ENCODE measurements around the gene ZC3H13. TPM values are rescaled to one million over a fixed set of nuclear protein-coding genes. Genes with fewer than 3 reads are reported as not detected.

Gene ZC3H13
- total and polyA plus RNA-seq, 2 of the 8 experiments (the other 6 are each of a cell fraction or from before 2014, with no cell fraction given) = 5.1 to 57.8 TPM

DNA sequence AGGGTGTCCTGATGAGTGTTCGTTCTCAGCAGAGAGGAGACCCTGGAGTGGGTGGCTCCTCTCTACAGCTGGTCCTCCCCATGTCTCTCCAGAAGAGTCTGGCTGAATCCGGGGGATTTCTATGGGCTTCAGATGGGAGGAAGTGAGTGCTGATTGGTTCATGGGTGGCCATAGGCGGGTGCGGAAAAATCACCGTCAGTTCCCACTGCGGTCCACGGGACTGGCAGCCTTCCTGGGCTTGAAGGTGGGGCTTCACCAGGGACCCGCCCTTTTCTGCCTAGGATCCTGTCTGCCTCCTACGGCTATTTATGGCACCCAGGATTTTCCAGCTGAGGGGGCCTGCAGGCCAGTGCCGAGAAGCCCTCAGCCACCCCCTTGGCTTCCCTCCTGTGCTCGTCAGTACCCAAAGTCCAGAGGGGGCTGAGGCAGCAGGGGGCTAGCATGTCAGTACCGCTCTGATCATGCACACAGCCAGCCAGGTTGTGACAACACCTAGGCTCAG is 33.9 kb upstream of the ZC3H13 start:
- H3K4me2 ChIP-seq (ENCODE audit: insufficient read depth in 1 of 2, low read depth in 2 of 2, low read length in 2 of 2) = no peak overlapping the region
- no peak overlapping the region for H2BK20ac ChIP-seq (ENCODE audit: low read length)
- FAIRE-seq = no peak
- H3K14ac ChIP-seq (ENCODE audit: insufficient read length) = no peak overlapping the region
- no peaks in the 10 kb centered on the region for H4K20me1 ChIP-seq (replicated peaks in 1 of 2; ENCODE audit: control insufficient read depth in 1 of 2, insufficient read depth in 2 of 2, low read length in 2 of 2)
- no peaks in the 10 kb centered on the region for H3K79me1 ChIP-seq (ENCODE audit: low read depth, low read length)
- no peaks in the 10 kb centered on the region for H3K27me3 ChIP-seq (replicated peaks in 1 of 4; ENCODE audit: control insufficient read depth in 3 of 4, extremely low read depth in 1 of 4, insufficient read depth in 3 of 4, low read length in 3 of 4)
- H3K56ac ChIP-seq (replicated peaks; ENCODE audit: insufficient read length, low read depth, low read length) = no peak overlapping the region
- no peak overlapping the region for H3K4ac ChIP-seq (replicated peaks; ENCODE audit: insufficient read length, low read depth, low read length)
- 90% methylated on average over 10 of the region's 12 CpGs; no CpG with 5 or more reads in 1 of the 2 experiments for WGBS, 2 experiments (ENCODE audit: extremely low coverage in 1 of 2, insufficient coverage in 1 of 2, insufficient read length in 1 of 2, insufficient replicate concordance in 2 of 2, low coverage in 1 of 2, low lambda C conversion rate in 2 of 2, missing lambda C conversion rate in 1 of 2)
- H3K9ac ChIP-seq (replicated peaks in 1 of 4; ENCODE audit: extremely low read depth in 1 of 4, low read depth in 3 of 4, low read length in 3 of 4) = no peak overlapping the region
- H3K4me1 ChIP-seq (replicated peaks in 1 of 4; ENCODE audit: control insufficient read depth in 3 of 4, insufficient read depth in 4 of 4, low read length in 3 of 4) = no peaks in the 10 kb centered on the region
- H3K23me2 ChIP-seq (ENCODE audit: low read depth, low read length) = no peaks in the 10 kb centered on the region
- no peak overlapping the region for H3K23ac ChIP-seq (ENCODE audit: insufficient read length)
- H4K91ac ChIP-seq (replicated peaks; ENCODE audit: insufficient read length, low read length) = no peak overlapping the region
- no peaks in the 10 kb centered on the region for H3K79me2 ChIP-seq (ENCODE audit: control insufficient read depth in 1 of 2, insufficient read depth in 2 of 2, low read length in 2 of 2)
- H4K8ac ChIP-seq (ENCODE audit: extremely low read depth, insufficient read depth, low read length) = no peak overlapping the region
- H3K36me3 ChIP-seq (ENCODE audit: control insufficient read depth in 2 of 4, insufficient read depth in 4 of 4, low read length in 3 of 4) = no peaks in the 10 kb centered on the region
- no peak overlapping the region for H2BK12ac ChIP-seq (ENCODE audit: low read depth, low read length)
- H3K4me3 ChIP-seq (ENCODE audit: extremely low read depth in 1 of 4, insufficient read depth in 2 of 4, low read depth in 3 of 4, low read length in 4 of 4) = no peak overlapping the region
- ChIA-PET CTCF (ENCODE audit: partially characterized antibody) (interaction anchor here (1.0 to 1.1 kb wide), 3 partner anchors 8 to 40 kb away, joined by 3 to 5 read pairs (median 3); no protein-coding TSS in a partner anchor), POLR2A (ENCODE audit: partially characterized antibody) (no interaction called here)
- H2BK15ac ChIP-seq (ENCODE audit: low read length) = no peak overlapping the region
- no peak overlapping the region for H2BK120ac ChIP-seq (replicated peaks; ENCODE audit: low read depth, low read length)
- no peak overlapping the region for H3K27ac ChIP-seq (ENCODE audit: low read depth, low read length)
- DNase-seq (ENCODE audit: low read depth in 1 of 2, low spot score in 2 of 2) = no peak
- no peak overlapping the region for H2BK5ac ChIP-seq (ENCODE audit: low read depth, low read length)
- H4K5ac ChIP-seq (ENCODE audit: insufficient read length, low read depth, low read length) = no peak overlapping the region
- H2AFZ ChIP-seq (ENCODE audit: low read length) = no peak overlapping the region
- no peak overlapping the region for H2AK5ac ChIP-seq (ENCODE audit: low read depth, low read length)
- peaks cover 0 to 7% of the 10 kb centered on the region in 2 experiments; a peak in 1 of 4 replicates for H3K9me3 ChIP-seq (ENCODE audit: insufficient read depth in 2 of 2, low read depth in 1 of 2, low read length in 1 of 2)
- no peak overlapping the region for H3K18ac ChIP-seq (ENCODE audit: extremely low read depth, low read length)
- TF ChIP-seq POLR2A (IDR thresholded peaks at IDR 0.05; ENCODE audit: control extremely low read depth in 1 of 2, low read depth in 2 of 2, low read length in 2 of 2) (no peak), EZH2 (IDR thresholded peaks at IDR 0.05; ENCODE audit: low read depth, low read length, severe bottlenecking) (no peak), CTBP2 (IDR thresholded peaks at IDR 0.05; ENCODE audit: borderline replicate concordance, insufficient read depth, insufficient read length, low read length) (no peak), SIRT6 (IDR thresholded peaks at IDR 0.05; ENCODE audit: low read length) (no peak), GTF2F1 (IDR thresholded peaks at IDR 0.05; ENCODE audit: borderline replicate concordance, low read depth, low read length) (no peak), RXRA (IDR thresholded peaks at IDR 0.05; ENCODE audit: insufficient read depth, low read depth, low read length) (no peak), TBP (IDR thresholded peaks at IDR 0.05; ENCODE audit: low read depth, low read length) (no peak), TAF7 (optimal IDR thresholded peaks at IDR 0.05; ENCODE audit: borderline replicate concordance, low read depth, low read length) (no peak), SP4 (IDR thresholded peaks at IDR 0.05; ENCODE audit: low read length) (no peak)
- TF ChIP-seq, protein P1, sequence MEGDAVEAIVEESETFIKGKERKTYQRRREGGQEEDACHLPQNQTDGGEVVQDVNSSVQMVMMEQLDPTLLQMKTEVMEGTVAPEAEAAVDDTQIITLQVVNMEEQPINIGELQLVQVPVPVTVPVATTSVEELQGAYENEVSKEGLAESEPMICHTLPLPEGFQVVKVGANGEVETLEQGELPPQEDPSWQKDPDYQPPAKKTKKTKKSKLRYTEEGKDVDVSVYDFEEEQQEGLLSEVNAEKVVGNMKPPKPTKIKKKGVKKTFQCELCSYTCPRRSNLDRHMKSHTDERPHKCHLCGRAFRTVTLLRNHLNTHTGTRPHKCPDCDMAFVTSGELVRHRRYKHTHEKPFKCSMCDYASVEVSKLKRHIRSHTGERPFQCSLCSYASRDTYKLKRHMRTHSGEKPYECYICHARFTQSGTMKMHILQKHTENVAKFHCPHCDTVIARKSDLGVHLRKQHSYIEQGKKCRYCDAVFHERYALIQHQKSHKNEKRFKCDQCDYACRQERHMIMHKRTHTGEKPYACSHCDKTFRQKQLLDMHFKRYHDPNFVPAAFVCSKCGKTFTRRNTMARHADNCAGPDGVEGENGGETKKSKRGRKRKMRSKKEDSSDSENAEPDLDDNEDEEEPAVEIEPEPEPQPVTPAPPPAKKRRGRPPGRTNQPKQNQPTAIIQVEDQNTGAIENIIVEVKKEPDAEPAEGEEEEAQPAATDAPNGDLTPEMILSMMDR (IDR thresholded peaks at IDR 0.05; ENCODE audit: control extremely low read depth in 1 of 3, insufficient read depth in 1 of 3, low read depth in 1 of 3, low read length in 3 of 3) = no peak
- TF ChIP-seq, protein P2, sequence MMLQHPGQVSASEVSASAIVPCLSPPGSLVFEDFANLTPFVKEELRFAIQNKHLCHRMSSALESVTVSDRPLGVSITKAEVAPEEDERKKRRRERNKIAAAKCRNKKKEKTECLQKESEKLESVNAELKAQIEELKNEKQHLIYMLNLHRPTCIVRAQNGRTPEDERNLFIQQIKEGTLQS (IDR thresholded peaks at IDR 0.05; ENCODE audit: insufficient read depth, low read depth, low read length) = no peak

Measured in H1 (cell line).